Measurements from ENCODE around the gene SETD7.

- TF ChIP-seq CTCF (conservative IDR thresholded peaks at IDR 0.05; ENCODE audit: low read depth, low read length), result no peak
- no peak for TF ChIP-seq POLR2A (IDR thresholded peaks at IDR 0.05; ENCODE audit: low read depth, low read length)
- TF ChIP-seq RFX5 (IDR thresholded peaks at IDR 0.05; ENCODE audit: low read depth, low read length), result no peak
- no peak for TF ChIP-seq RAD21 (IDR thresholded peaks at IDR 0.05; ENCODE audit: low read length)
- no peak for TF ChIP-seq RCOR1 (IDR thresholded peaks at IDR 0.05; ENCODE audit: insufficient replicate concordance, low read length)
- TF ChIP-seq ELK1 (IDR thresholded peaks at IDR 0.05; ENCODE audit: borderline replicate concordance, low read depth, low read length), result no peak
- TF ChIP-seq MXI1 (IDR thresholded peaks at IDR 0.05; ENCODE audit: borderline replicate concordance, low read depth, low read length), result no peak
- TF ChIP-seq BHLHE40 (IDR thresholded peaks at IDR 0.05; ENCODE audit: low read depth, low read length), result no peak
- no peak for TF ChIP-seq USF2 (IDR thresholded peaks at IDR 0.05; ENCODE audit: low read depth, low read length)
Measured at GRCh38 chr4:139465922-139466321, 90.1 kb downstream of the SETD7 start.
